Neuronal stem cell (in vitro differentiated cells): ENCODE results near the gene FAAH2.

Source experiments
- DNase-seq: peaks from one replicate; pipeline ENCODE4 v3.0.0-alpha.2; 2013; ENCODE audit warnings: low spot score
- H2AFZ ChIP-seq: one replicate; pipeline ENCODE4 v1.6.1; 2013; ENCODE audit warnings: mild to moderate bottlenecking, low read length, inconsistent platforms
- H2AK5ac ChIP-seq: 2 replicates; pipeline ENCODE4 v1.6.1; 2013; ENCODE audit warnings: low read depth, mild to moderate bottlenecking, inconsistent platforms, low read length, moderate library complexity, mixed read lengths
- H2BK120ac ChIP-seq: 2 replicates; pipeline ENCODE4 v1.6.1; 2013; ENCODE audit warnings: low read depth, mild to moderate bottlenecking, inconsistent platforms, low read length, moderate library complexity, mixed read lengths
- H2BK12ac ChIP-seq: one replicate; pipeline ENCODE4 v1.6.1; 2013; ENCODE audit warnings: low read length, inconsistent platforms
- H2BK15ac ChIP-seq: 2 replicates; pipeline ENCODE4 v1.6.1; 2013; ENCODE audit warnings: mild to moderate bottlenecking, low read length, inconsistent platforms, mixed read lengths
- H2BK5ac ChIP-seq: one replicate; pipeline ENCODE4 v1.6.1; 2013; ENCODE audit warnings: inconsistent platforms, mild to moderate bottlenecking, low read length, moderate library complexity
- H3K14ac ChIP-seq: one replicate; pipeline ENCODE4 v1.6.1; 2013; ENCODE audit warnings: low read length, inconsistent platforms
- H3K18ac ChIP-seq: 2 replicates; pipeline ENCODE4 v1.6.1; 2013; ENCODE audit warnings: low read length, inconsistent platforms
- H3K23ac ChIP-seq: 2 replicates; pipeline ENCODE4 v1.6.1; 2013; ENCODE audit warnings: low read depth, mild to moderate bottlenecking, mixed read lengths, low read length, inconsistent platforms; ENCODE audit not compliant: poor library complexity
- H3K27ac ChIP-seq: replicated peaks from 3 replicates; pipeline ENCODE4 v1.5.1; 2013; ENCODE audit warnings: low read length, inconsistent platforms
- H3K27me3 ChIP-seq, 3 experiments: 2 replicates each; pipeline ENCODE4 v1.6.1; 2013; ENCODE audit warnings: low read length in 3 of 3, mild to moderate bottlenecking in 2 of 3, inconsistent platforms in 1 of 3, low read depth in 1 of 3, mixed read lengths in 1 of 3, moderate library complexity in 1 of 3; ENCODE audit not compliant: control insufficient read depth in 3 of 3, insufficient read depth in 3 of 3
- H3K36me3 ChIP-seq, 2 donors: replicated peaks in 1 of 2; 2 replicates each; pipeline ENCODE4 v1.6.1; 2013; ENCODE audit warnings: low read length in 2 of 2; ENCODE audit not compliant: control insufficient read depth in 2 of 2, insufficient read depth in 2 of 2
- H3K4ac ChIP-seq: 2 replicates; pipeline ENCODE4 v1.6.1; 2013; ENCODE audit warnings: inconsistent platforms, mild to moderate bottlenecking, low read length, moderate library complexity
- H3K4me1 ChIP-seq, 2 donors: 1 replicate in 1 of 2; 2 replicates in 1 of 2; pipeline ENCODE4 v1.6.1; 2013; ENCODE audit warnings: low read length in 2 of 2, low read depth in 1 of 2; ENCODE audit not compliant: control insufficient read depth in 2 of 2, insufficient read depth in 1 of 2
- H3K4me2 ChIP-seq: one replicate; pipeline ENCODE4 v1.6.1; 2013; ENCODE audit warnings: mild to moderate bottlenecking, low read length, inconsistent platforms; ENCODE audit not compliant: insufficient read depth, poor library complexity, severe bottlenecking
- H3K4me3 ChIP-seq, 2 donors: 2 replicates each; pipeline ENCODE4 v1.5.1; 2013; ENCODE audit warnings: low read length in 2 of 2, mild to moderate bottlenecking in 2 of 2, inconsistent platforms in 1 of 2, moderate library complexity in 1 of 2
- H3K79me1 ChIP-seq: one replicate; pipeline ENCODE4 v1.6.1; 2013; ENCODE audit warnings: low read depth, mild to moderate bottlenecking, inconsistent platforms, low read length, moderate library complexity
- H3K9ac ChIP-seq: one replicate; pipeline ENCODE4 v1.6.1; 2013; ENCODE audit warnings: mild to moderate bottlenecking, low read depth, low read length, inconsistent platforms; ENCODE audit not compliant: poor library complexity
- H3K9me3 ChIP-seq, 2 donors: replicated peaks in 1 of 2; 2 replicates each; pipeline versions ENCODE3 to v1.6.1; 2013; ENCODE audit warnings: low read length in 2 of 2, mild to moderate bottlenecking in 2 of 2, inconsistent platforms in 1 of 2, low read depth in 1 of 2, mixed read lengths in 1 of 2, moderate library complexity in 1 of 2; ENCODE audit not compliant: control insufficient read depth in 2 of 2, insufficient read depth in 1 of 2
- H4K8ac ChIP-seq: one replicate; pipeline ENCODE4 v1.6.1; 2013; ENCODE audit warnings: low read depth, mild to moderate bottlenecking, inconsistent platforms, low read length, moderate library complexity
- H4K91ac ChIP-seq: one replicate; pipeline ENCODE4 v1.6.1; 2013; ENCODE audit warnings: low read length, low read depth, mild to moderate bottlenecking, inconsistent platforms; ENCODE audit not compliant: poor library complexity
- WGBS, 2 donors: extraction: QIAGEN DNeasy Blood & Tissue Kit; methylation state at CpG; one replicate each; pipeline ENCODE4 v1.1.7; 2013; ENCODE audit warnings: missing lambda C conversion rate in 2 of 2, mixed read lengths in 1 of 2; ENCODE audit not compliant: insufficient read length in 2 of 2, insufficient replicate concordance in 1 of 2; ENCODE audit errors: extremely low coverage in 2 of 2; 5-methylcytosine and 5-hydroxymethylcytosine counted together

The FAAH2 gene

GRCh38 chrX:57422790-57423189 lies 136.3 kb downstream of the FAAH2 start:
- Histone ChIP-seq H2BK15ac (no peak overlapping the region), H2AFZ (no peak overlapping the region), H3K9ac (no peak overlapping the region), H3K9me3 (no peaks in the 10 kb centered on the region), H4K8ac (no peak overlapping the region), H3K4me1 (no peaks in the 10 kb centered on the region), H3K23ac (no peak overlapping the region), H3K27me3 (no peaks in the 10 kb centered on the region), H3K36me3 (no peaks in the 10 kb centered on the region), H2BK5ac (no peak overlapping the region), H4K91ac (no peak overlapping the region), H3K4me3 (no peak overlapping the region), H2BK120ac (no peak overlapping the region), H3K14ac (no peak overlapping the region), H3K18ac (no peak overlapping the region), H3K4me2 (no peak overlapping the region), H3K79me1 (no peaks in the 10 kb centered on the region), H2AK5ac (no peak overlapping the region), H3K4ac (no peak overlapping the region), H2BK12ac (no peak overlapping the region), H3K27ac (no peak overlapping the region)
- DNase-seq, result no peak
- WGBS, 2 donors, result no CpG with 5 or more reads among the region's 2 CpGs

GRCh38 chrX:57445076-57445475 lies 158.6 kb downstream of the FAAH2 start:
- no peak overlapping the region for H2AFZ ChIP-seq
- no peak overlapping the region for H2BK120ac ChIP-seq
- no peaks in the 10 kb centered on the region for H3K79me1 ChIP-seq
- no peak overlapping the region for H3K27ac ChIP-seq
- no peak overlapping the region for H4K8ac ChIP-seq
- no peaks in the 10 kb centered on the region for H3K4me1 ChIP-seq
- H2BK12ac ChIP-seq, result no peak overlapping the region
- H3K14ac ChIP-seq, result no peak overlapping the region
- no peaks in the 10 kb centered on the region for H3K9me3 ChIP-seq
- no peak overlapping the region for H3K4ac ChIP-seq
- no peak overlapping the region for H2AK5ac ChIP-seq
- DNase-seq, result no peak
- WGBS, 2 donors, result no CpG with 5 or more reads among the region's 5 CpGs
- no peaks in the 10 kb centered on the region for H3K27me3 ChIP-seq
- H2BK5ac ChIP-seq, result no peak overlapping the region
- H4K91ac ChIP-seq, result no peak overlapping the region
- H3K4me3 ChIP-seq, result no peak overlapping the region
- H3K23ac ChIP-seq, result no peak overlapping the region
- no peaks in the 10 kb centered on the region for H3K36me3 ChIP-seq
- no peak overlapping the region for H3K9ac ChIP-seq
- no peak overlapping the region for H2BK15ac ChIP-seq
- H3K4me2 ChIP-seq, result no peak overlapping the region
- H3K18ac ChIP-seq, result no peak overlapping the region

GRCh38 chrX:57445832-57446231 lies 159.3 kb downstream of the FAAH2 start:
- Histone ChIP-seq H2BK12ac (no peak overlapping the region), H3K36me3 (no peaks in the 10 kb centered on the region), H4K8ac (no peak overlapping the region), H3K9ac (no peak overlapping the region), H3K9me3 (no peaks in the 10 kb centered on the region), H3K18ac (no peak overlapping the region), H2AFZ (no peak overlapping the region), H3K27ac (no peak overlapping the region), H3K79me1 (no peaks in the 10 kb centered on the region), H3K23ac (no peak overlapping the region), H3K4me3 (no peak overlapping the region), H2BK5ac (no peak overlapping the region), H3K4me1 (no peaks in the 10 kb centered on the region), H2BK120ac (no peak overlapping the region), H3K4ac (no peak overlapping the region), H3K14ac (no peak overlapping the region), H2AK5ac (no peak overlapping the region), H4K91ac (no peak overlapping the region), H2BK15ac (no peak overlapping the region), H3K4me2 (no peak overlapping the region), H3K27me3 (no peaks in the 10 kb centered on the region)
- WGBS, 2 donors, result no CpG with 5 or more reads among the region's 1 CpG
- DNase-seq, result no peak

- no peaks in the 10 kb centered on the region for H3K9me3 ChIP-seq
- no peak overlapping the region for H3K4me3 ChIP-seq
- H3K4me1 ChIP-seq, result no peaks in the 10 kb centered on the region
- no peak overlapping the region for H2BK120ac ChIP-seq
- DNase-seq, result no peak
- no peak overlapping the region for H2AFZ ChIP-seq
- H3K9ac ChIP-seq, result no peak overlapping the region
- H2BK15ac ChIP-seq, result no peak overlapping the region
- no peak overlapping the region for H2BK5ac ChIP-seq
- no peaks in the 10 kb centered on the region for H3K27me3 ChIP-seq
- H4K8ac ChIP-seq, result no peak overlapping the region
- H3K4ac ChIP-seq, result no peak overlapping the region
- H3K4me2 ChIP-seq, result no peak overlapping the region
- WGBS, 2 donors, result no CpG with 5 or more reads among the region's 2 CpGs
- no peak overlapping the region for H4K91ac ChIP-seq
- H2BK12ac ChIP-seq, result no peak overlapping the region
- no peak overlapping the region for H3K27ac ChIP-seq
- no peaks in the 10 kb centered on the region for H3K79me1 ChIP-seq
- no peak overlapping the region for H2AK5ac ChIP-seq
- no peak overlapping the region for H3K14ac ChIP-seq
- no peaks in the 10 kb centered on the region for H3K36me3 ChIP-seq
- no peak overlapping the region for H3K23ac ChIP-seq
- no peak overlapping the region for H3K18ac ChIP-seq
These were observed 161.3 kb downstream of the FAAH2 start for GRCh38 chrX:57447856-57448255.
